ENCODE results near the gene CFAP92. TPM values are rescaled to one million over a fixed set of nuclear protein-coding genes. Genes with fewer than 3 reads are reported as not detected.

CFAP92 gene
- total RNA-seq, 1 experiment from 2014 or later = 0.33 TPM

GRCh38 chr3:129025108-129025507, 31.2 kb upstream of the CFAP92 start:
- POLR2A ChIA-PET (ENCODE audit: unreplicated experiment) = no interaction called here
- no peaks in the 10 kb centered on the region for H3K9me3 ChIP-seq (ENCODE audit: low read length)
- H3K9me2 ChIP-seq (replicated peaks; ENCODE audit: low read length) = no peaks in the 10 kb centered on the region
- H2AFZ ChIP-seq (ENCODE audit: low read length) = no peak overlapping the region
- no peaks in the 10 kb centered on the region for H3K79me2 ChIP-seq (ENCODE audit: low read length)
- no peak overlapping the region for H3K9ac ChIP-seq (ENCODE audit: low read length)
- H3K27me3 ChIP-seq (ENCODE audit: low read length) = no peaks in the 10 kb centered on the region
- DNase-seq = no peak
- H3K36me3 ChIP-seq (ENCODE audit: low read depth, low read length) = no peaks in the 10 kb centered on the region
- intact Hi-C loops (cut with micrococcal nuclease) = no loop called here
- no peak overlapping the region for H3K4me2 ChIP-seq (ENCODE audit: low read length)
- no peaks in the 10 kb centered on the region for H4K20me1 ChIP-seq (ENCODE audit: low read length)
- no peak overlapping the region for H3K4me3 ChIP-seq (ENCODE audit: low read length)
- H3F3A ChIP-seq (ENCODE audit: low read length, unreplicated experiment) = no peaks in the 10 kb centered on the region
- H3K27ac ChIP-seq (ENCODE audit: low read length) = no peak overlapping the region
- CTCF ChIA-PET = no interaction called here
- no peak for ATAC-seq
- BruUV-seq (replicated peaks) = no TSS peak
- TF ChIP-seq EZH2 (IDR thresholded peaks at IDR 0.05; ENCODE audit: low read length, unreplicated experiment) (no peak), EZH2phosphoT487 (IDR thresholded peaks at IDR 0.05; ENCODE audit: borderline replicate concordance, low read length) (no peak), CTCF (conservative IDR thresholded peaks at IDR 0.05; ENCODE audit: low read depth, low read length) (no peak)
- H3K4me1 ChIP-seq (ENCODE audit: insufficient read depth, low read length) = peaks cover 5% of the 10 kb centered on the region; the same call in 1 of the 2 replicates

GRCh38 chr3:129023909-129024308, 30.0 kb upstream of the CFAP92 start:
- H3K27me3 ChIP-seq (ENCODE audit: low read length) = no peaks in the 10 kb centered on the region
- ChIA-PET POLR2A (ENCODE audit: unreplicated experiment) (no interaction called here), CTCF (no interaction called here)
- no peak overlapping the region for H3K27ac ChIP-seq (ENCODE audit: low read length)
- H3K4me3 ChIP-seq (ENCODE audit: low read length) = no peak overlapping the region
- intact Hi-C loops (cut with micrococcal nuclease) = loop anchor here (5.0 kb wide), 1 partner anchor 52 kb away; no protein-coding TSS in a partner anchor
- peak; percentile 65 for ATAC-seq
- no peaks in the 10 kb centered on the region for H3K79me2 ChIP-seq (ENCODE audit: low read length)
- H3K9ac ChIP-seq (ENCODE audit: low read length) = no peak overlapping the region
- H2AFZ ChIP-seq (ENCODE audit: low read length) = no peak overlapping the region
- no peaks in the 10 kb centered on the region for H3K9me2 ChIP-seq (replicated peaks; ENCODE audit: low read length)
- no peaks in the 10 kb centered on the region for H3K36me3 ChIP-seq (ENCODE audit: low read depth, low read length)
- H3K4me2 ChIP-seq (ENCODE audit: low read length) = no peak overlapping the region
- TF ChIP-seq CTCF (conservative IDR thresholded peaks at IDR 0.05; ENCODE audit: low read depth, low read length) = peak; percentile 52
- no peak for TF ChIP-seq EZH2 (IDR thresholded peaks at IDR 0.05; ENCODE audit: low read length, unreplicated experiment)
- no peak for TF ChIP-seq EZH2phosphoT487 (IDR thresholded peaks at IDR 0.05; ENCODE audit: borderline replicate concordance, low read length)
- H4K20me1 ChIP-seq (ENCODE audit: low read length) = no peaks in the 10 kb centered on the region
- peaks cover 5% of the 10 kb centered on the region; the same call in 1 of the 2 replicates for H3K4me1 ChIP-seq (ENCODE audit: insufficient read depth, low read length)
- DNase-seq = peak; percentile 53
- H3F3A ChIP-seq (ENCODE audit: low read length, unreplicated experiment) = no peaks in the 10 kb centered on the region
- BruUV-seq (replicated peaks) = no TSS peak
- H3K9me3 ChIP-seq (ENCODE audit: low read length) = no peaks in the 10 kb centered on the region

- Histone ChIP-seq H3K4me1 (ENCODE audit: insufficient read depth, low read length) (peaks cover 5% of the 10 kb centered on the region; the same call in 1 of the 2 replicates), H3K27ac (ENCODE audit: low read length) (no peak overlapping the region), H2AFZ (ENCODE audit: low read length) (no peak overlapping the region), H3K79me2 (ENCODE audit: low read length) (no peaks in the 10 kb centered on the region), H3K9ac (ENCODE audit: low read length) (no peak overlapping the region), H3K9me2 (replicated peaks; ENCODE audit: low read length) (no peaks in the 10 kb centered on the region), H3K9me3 (ENCODE audit: low read length) (no peaks in the 10 kb centered on the region), H3F3A (ENCODE audit: low read length, unreplicated experiment) (no peaks in the 10 kb centered on the region), H3K4me3 (ENCODE audit: low read length) (no peak overlapping the region), H3K27me3 (ENCODE audit: low read length) (no peaks in the 10 kb centered on the region), H3K36me3 (ENCODE audit: low read depth, low read length) (no peaks in the 10 kb centered on the region), H3K4me2 (ENCODE audit: low read length) (no peak overlapping the region), H4K20me1 (ENCODE audit: low read length) (no peaks in the 10 kb centered on the region)
- intact Hi-C loops (cut with micrococcal nuclease) = loop anchor here (5.0 kb wide), 1 partner anchor 51 kb away; no protein-coding TSS in a partner anchor
- POLR2A ChIA-PET (ENCODE audit: unreplicated experiment) = no interaction called here
- ATAC-seq (no peak), DNase-seq (no peak)
- CTCF ChIA-PET = no interaction called here
- BruUV-seq (replicated peaks) = no TSS peak
- no peak for TF ChIP-seq EZH2phosphoT487 (IDR thresholded peaks at IDR 0.05; ENCODE audit: borderline replicate concordance, low read length)
- TF ChIP-seq CTCF (conservative IDR thresholded peaks at IDR 0.05; ENCODE audit: low read depth, low read length) = no peak
- TF ChIP-seq EZH2 (IDR thresholded peaks at IDR 0.05; ENCODE audit: low read length, unreplicated experiment) = no peak
These were observed 29.1 kb upstream of the CFAP92 start for GRCh38 chr3:129023008-129023358.
